Cardiac muscle cell (in vitro differentiated cells and primary cell): ENCODE results near the gene WNT1. TPM values are rescaled to one million over a fixed set of nuclear protein-coding genes. Genes with fewer than 3 reads are reported as not detected.

ENCODE experiments used
- DNase-seq, 2 donors: peaks; one replicate each; pipeline versions ENCODE4 v3.0.0 to v3.0.0-alpha.2; 2010 to 2017; ENCODE audit warnings: low read depth in 1 of 2, low spot score in 1 of 2
- H3K27ac ChIP-seq: fragments of 200-600 bp; sonication (generic); 2 replicates; pipeline ENCODE4 v1.5.1; 2016
- H3K27me3 ChIP-seq: fragments of 200-600 bp; sonication (generic); 2 replicates; pipeline ENCODE4 v1.6.0; 2016; ENCODE audit warnings: control low read depth
- H3K36me3 ChIP-seq: fragments of 200-600 bp; sonication (generic); 2 replicates; pipeline ENCODE4 v1.5.1; 2016; ENCODE audit warnings: control low read depth
- H3K4me1 ChIP-seq: fragments of 200-600 bp; sonication (generic); 2 replicates; pipeline ENCODE4 v1.8.1; 2017; ENCODE audit warnings: low read depth, mild to moderate bottlenecking, mixed run types
- H3K4me3 ChIP-seq: fragments of 200-600 bp; sonication (generic); 2 replicates; pipeline ENCODE4 v1.5.1; 2016; ENCODE audit warnings: mild to moderate bottlenecking
- H3K9me3 ChIP-seq: fragments of 200-600 bp; sonication (generic); 2 replicates; pipeline ENCODE4 v1.5.1; 2017; ENCODE audit warnings: low read depth, mild to moderate bottlenecking, control low read depth
- polyA plus RNA-seq: library from polyadenylated mRNA; unstranded; fragments of >200 nt; fragmentation: Nextera tagmentation; extraction: Ambion mirVana; gene quantifications from 2 replicates; pipeline ENCODE4 v1.2.1, GENCODE V29; 2016
- total RNA-seq: library from RNA; depleted of rRNA; stranded (reverse); fragments of >200 nt; gene quantifications from 2 replicates; pipeline ENCODE4 v1.2.3, GENCODE V29; 2016
- TF ChIP-seq, protein P1 (sequence below): IDR thresholded peaks from 2 replicates; pipeline ENCODE4 v1.5.1; 2012; ENCODE audit warnings: low read depth, mild to moderate bottlenecking, low read length

The WNT1 gene
- total and polyA plus RNA-seq, 2 experiments from 2014 or later, result not detected

DNA sequence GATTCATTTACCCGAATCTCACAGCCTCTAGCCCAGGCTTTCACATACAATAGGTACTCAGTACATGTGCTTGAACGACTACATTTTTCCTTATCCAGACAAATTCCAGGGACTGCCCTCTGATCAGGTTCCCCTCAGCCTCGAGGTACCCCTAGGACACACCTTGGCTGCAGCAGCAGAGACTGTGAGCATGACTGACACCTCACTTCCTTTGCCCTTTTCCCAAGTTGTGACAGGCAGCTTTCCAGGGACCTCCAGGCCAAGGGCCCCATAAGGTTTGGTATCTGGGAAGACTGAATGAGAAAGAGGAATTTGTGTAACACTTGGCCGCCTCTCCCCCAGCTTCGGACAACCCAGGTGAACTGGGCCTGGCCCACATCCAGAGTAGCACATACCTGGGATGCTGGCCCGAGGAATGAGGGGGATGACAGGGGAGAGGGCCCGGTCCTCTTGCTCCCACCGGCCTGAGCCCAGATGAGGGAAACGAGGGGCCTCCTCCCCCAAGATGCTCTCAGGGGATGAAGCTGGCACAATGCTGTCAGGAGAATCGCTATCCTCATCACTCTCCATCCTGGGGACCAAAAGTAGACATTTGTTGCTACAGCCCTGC, 50.6 kb downstream of the WNT1 start:
- Histone ChIP-seq H3K27me3 (no peaks in the 10 kb centered on the region), H3K36me3 (peaks cover 66% of the 10 kb centered on the region), H3K4me1 (no peaks in the 10 kb centered on the region), H3K4me3 (no peak overlapping the region), H3K9me3 (no peaks in the 10 kb centered on the region), H3K27ac (no peak overlapping the region)
- TF ChIP-seq, protein P1, sequence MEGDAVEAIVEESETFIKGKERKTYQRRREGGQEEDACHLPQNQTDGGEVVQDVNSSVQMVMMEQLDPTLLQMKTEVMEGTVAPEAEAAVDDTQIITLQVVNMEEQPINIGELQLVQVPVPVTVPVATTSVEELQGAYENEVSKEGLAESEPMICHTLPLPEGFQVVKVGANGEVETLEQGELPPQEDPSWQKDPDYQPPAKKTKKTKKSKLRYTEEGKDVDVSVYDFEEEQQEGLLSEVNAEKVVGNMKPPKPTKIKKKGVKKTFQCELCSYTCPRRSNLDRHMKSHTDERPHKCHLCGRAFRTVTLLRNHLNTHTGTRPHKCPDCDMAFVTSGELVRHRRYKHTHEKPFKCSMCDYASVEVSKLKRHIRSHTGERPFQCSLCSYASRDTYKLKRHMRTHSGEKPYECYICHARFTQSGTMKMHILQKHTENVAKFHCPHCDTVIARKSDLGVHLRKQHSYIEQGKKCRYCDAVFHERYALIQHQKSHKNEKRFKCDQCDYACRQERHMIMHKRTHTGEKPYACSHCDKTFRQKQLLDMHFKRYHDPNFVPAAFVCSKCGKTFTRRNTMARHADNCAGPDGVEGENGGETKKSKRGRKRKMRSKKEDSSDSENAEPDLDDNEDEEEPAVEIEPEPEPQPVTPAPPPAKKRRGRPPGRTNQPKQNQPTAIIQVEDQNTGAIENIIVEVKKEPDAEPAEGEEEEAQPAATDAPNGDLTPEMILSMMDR, result no peak
- no peak for DNase-seq

DNA sequence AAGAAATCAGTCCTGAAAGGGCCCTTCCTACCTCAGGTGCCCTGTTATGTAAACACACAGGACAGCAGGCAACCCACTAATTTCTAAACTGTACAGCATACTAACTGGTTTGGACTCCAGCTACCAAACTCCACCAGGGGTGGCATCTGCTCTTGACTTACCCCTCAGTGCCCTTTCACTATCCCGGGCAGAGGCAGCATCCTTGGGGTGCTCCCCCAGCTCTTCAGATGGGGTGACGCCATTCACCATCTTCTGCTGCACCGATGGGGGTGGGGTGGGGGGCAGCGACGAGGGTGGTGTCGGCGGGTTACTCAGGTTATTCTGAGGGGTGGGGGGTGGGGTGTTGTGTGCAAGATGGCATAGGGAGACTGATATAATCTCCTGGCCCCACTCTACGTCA, 52.0 kb downstream of the WNT1 start:
- peaks cover 69% of the 10 kb centered on the region for H3K36me3 ChIP-seq
- H3K9me3 ChIP-seq, result no peaks in the 10 kb centered on the region
- no peak overlapping the region for H3K27ac ChIP-seq
- DNase-seq, result no peak
- H3K4me3 ChIP-seq, result no peak overlapping the region
- no peaks in the 10 kb centered on the region for H3K27me3 ChIP-seq
- no peaks in the 10 kb centered on the region for H3K4me1 ChIP-seq
- TF ChIP-seq, protein P1, result no peak

DNA sequence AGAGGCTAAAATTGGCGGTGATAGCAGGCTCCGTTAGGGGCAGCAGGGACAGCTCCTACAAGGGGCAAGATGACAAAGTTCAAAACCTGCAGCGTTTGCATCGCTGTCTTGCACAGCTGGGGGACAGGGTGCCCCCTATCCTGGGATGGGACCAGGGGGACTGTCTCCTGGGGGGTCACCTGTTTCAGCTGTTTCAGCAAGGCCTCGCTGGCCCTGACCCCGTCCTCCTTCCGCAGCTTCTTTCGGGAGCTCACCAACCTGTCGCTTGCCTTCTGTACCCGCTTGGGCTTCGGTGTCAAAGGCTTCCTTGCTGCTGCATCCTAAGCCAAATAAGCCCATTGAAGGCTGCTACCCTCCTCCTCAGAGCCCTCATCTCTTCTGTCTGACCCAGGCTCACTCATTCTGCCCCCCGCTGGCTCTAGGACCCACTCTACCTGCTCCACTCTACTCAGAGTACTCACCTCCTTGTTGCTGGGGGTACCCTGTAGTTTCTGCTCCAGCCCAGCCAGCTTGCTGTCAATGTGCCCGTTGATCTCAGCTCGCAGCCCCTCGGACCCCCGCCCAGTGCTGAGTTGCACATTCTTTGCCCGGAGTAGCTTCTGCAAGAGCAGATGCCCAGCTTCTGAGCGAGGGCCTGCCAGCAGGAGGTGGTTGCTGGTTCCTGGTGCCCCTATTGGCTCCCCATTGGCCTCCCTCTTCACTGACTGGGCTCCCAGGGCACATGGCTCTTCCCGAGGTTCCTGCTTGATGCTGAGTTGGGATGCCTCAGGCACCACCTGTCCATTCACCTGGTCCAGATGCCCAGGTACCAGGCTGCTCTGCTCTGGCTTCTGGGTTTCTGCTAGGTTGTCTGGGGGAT, 52.8 kb downstream of the WNT1 start:
- no peaks in the 10 kb centered on the region for H3K4me1 ChIP-seq
- no peak overlapping the region for H3K4me3 ChIP-seq
- no peak overlapping the region for H3K27ac ChIP-seq
- no peaks in the 10 kb centered on the region for H3K9me3 ChIP-seq
- H3K36me3 ChIP-seq, result peaks cover 69% of the 10 kb centered on the region
- no peak for DNase-seq
- H3K27me3 ChIP-seq, result no peaks in the 10 kb centered on the region
- TF ChIP-seq, protein P1, result no peak

DNA sequence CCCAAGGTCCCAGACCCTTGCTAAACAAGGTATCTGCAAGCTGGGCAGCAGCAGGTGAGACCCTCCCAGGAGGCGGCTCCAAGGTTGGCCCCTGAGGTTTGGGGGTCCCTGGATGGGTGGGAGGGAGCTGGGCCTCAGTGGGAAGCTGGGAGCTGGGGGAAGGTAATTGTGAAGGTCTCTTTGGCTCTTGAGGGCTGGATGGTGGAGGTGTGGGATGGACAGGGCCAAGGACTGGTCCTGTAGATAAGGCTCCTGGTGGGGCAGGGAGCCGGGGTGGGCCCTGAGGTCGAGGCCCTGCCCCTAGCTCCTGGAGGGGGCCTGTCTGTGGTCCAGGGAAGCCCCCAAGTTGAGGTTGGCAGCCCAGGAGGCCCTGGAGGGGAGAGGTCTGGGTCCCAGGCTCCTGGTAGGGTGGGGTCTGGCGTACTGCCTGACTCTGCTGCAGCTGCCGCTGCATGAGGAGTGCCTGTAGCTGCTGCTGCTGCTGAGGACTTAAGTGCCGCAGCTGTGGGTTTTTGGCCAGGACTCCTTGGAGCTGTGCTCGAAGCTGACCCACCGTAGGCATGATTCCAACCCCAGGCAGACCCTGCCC, 53.5 kb downstream of the WNT1 start:
- Histone ChIP-seq H3K4me1 (no peaks in the 10 kb centered on the region), H3K4me3 (no peak overlapping the region), H3K9me3 (no peaks in the 10 kb centered on the region), H3K27ac (no peak overlapping the region), H3K27me3 (no peaks in the 10 kb centered on the region), H3K36me3 (peaks cover 65% of the 10 kb centered on the region)
- no peak for DNase-seq
- TF ChIP-seq, protein P1, result no peak

Other genes starting within 250 kb of the WNT1 start
- 51.1 and 60.1 TPM in 2 replicates for gene ADCY6, start 189.2 kb upstream of the WNT1 start, total RNA-seq
- 38.1 and 50.3 TPM in 2 replicates for gene ADCY6, start 189.2 kb upstream of the WNT1 start, polyA plus RNA-seq
- gene CACNB3, start 159.8 kb upstream of the WNT1 start, total RNA-seq, result 19.2 and 21.9 TPM in 2 replicates
- gene CACNB3, start 159.8 kb upstream of the WNT1 start, polyA plus RNA-seq, result 20.0 and 23.6 TPM in 2 replicates
- 66.3 and 89.5 TPM in 2 replicates for gene DDX23, start 126.2 kb upstream of the WNT1 start, total RNA-seq
- gene DDX23, start 126.2 kb upstream of the WNT1 start, polyA plus RNA-seq, result 35.3 and 49.0 TPM in 2 replicates
- gene RND1, start 112.5 kb upstream of the WNT1 start, total RNA-seq, result 2.1 and 2.9 TPM in 2 replicates
- gene RND1, start 112.5 kb upstream of the WNT1 start, polyA plus RNA-seq, result 3.5 and 7.2 TPM in 2 replicates
- 8.9 and 9.4 TPM in 2 replicates for gene FKBP11, start 52.8 kb upstream of the WNT1 start, total RNA-seq
- gene FKBP11, start 52.8 kb upstream of the WNT1 start, polyA plus RNA-seq, result 3.4 and 11.9 TPM in 2 replicates
- 106 and 115 TPM in 2 replicates for gene ARF3, start 20.8 kb upstream of the WNT1 start, total RNA-seq
- 102 and 120 TPM in 2 replicates for gene ARF3, start 20.8 kb upstream of the WNT1 start, polyA plus RNA-seq
- 0.36 and 0.53 TPM in 2 replicates for gene WNT10B, start 6.6 kb upstream of the WNT1 start, total RNA-seq
- gene WNT10B, start 6.6 kb upstream of the WNT1 start, polyA plus RNA-seq, result 0.45 TPM in 1 of 2 replicates, not detected in the other
- gene DDN, start 21.1 kb downstream of the WNT1 start, total RNA-seq, result 4.4 and 5.4 TPM in 2 replicates
- 2.1 and 3.0 TPM in 2 replicates for gene DDN, start 21.1 kb downstream of the WNT1 start, polyA plus RNA-seq
- 40.8 and 41.0 TPM in 2 replicates for gene PRKAG1, start 40.5 kb downstream of the WNT1 start, total RNA-seq
- 48.1 and 54.5 TPM in 2 replicates for gene PRKAG1, start 40.5 kb downstream of the WNT1 start, polyA plus RNA-seq
- 28.8 and 41.3 TPM in 2 replicates for gene KMT2D, start 82.5 kb downstream of the WNT1 start, total RNA-seq
- gene KMT2D, start 82.5 kb downstream of the WNT1 start, polyA plus RNA-seq, result 31.0 and 41.3 TPM in 2 replicates
- 0.42 and 1.1 TPM in 2 replicates for gene RHEBL1, start 91.7 kb downstream of the WNT1 start, total RNA-seq
- 0.94 and 1.0 TPM in 2 replicates for gene RHEBL1, start 91.7 kb downstream of the WNT1 start, polyA plus RNA-seq
- 0.36 TPM in 1 of 2 replicates, not detected in the other for gene DHH, start 116.5 kb downstream of the WNT1 start, total RNA-seq
- not detected in 2 replicates for gene DHH, start 116.5 kb downstream of the WNT1 start, polyA plus RNA-seq
- gene LMBR1L, start 132.5 kb downstream of the WNT1 start, total RNA-seq, result 29.8 and 51.3 TPM in 2 replicates
- gene LMBR1L, start 132.5 kb downstream of the WNT1 start, polyA plus RNA-seq, result 52.9 and 56.1 TPM in 2 replicates
- 1,511 and 2,134 TPM in 2 replicates for gene TUBA1B, start 153.1 kb downstream of the WNT1 start, total RNA-seq
- gene TUBA1B, start 153.1 kb downstream of the WNT1 start, polyA plus RNA-seq, result 1,582 and 2,216 TPM in 2 replicates
- 509 and 1,042 TPM in 2 replicates for gene TUBA1A, start 210.8 kb downstream of the WNT1 start, total RNA-seq
- gene TUBA1A, start 210.8 kb downstream of the WNT1 start, polyA plus RNA-seq, result 521 and 1,070 TPM in 2 replicates